Activated CD8-positive, alpha-beta memory T cell treated with anti-CD3 and anti-CD28 coated beads, Interleukin-2, amount 50 U/mL, for 4 hours (primary cell): ENCODE results near the gene FBXL17.

Experiments used
- DNase-seq: peaks from one replicate; pipeline ENCODE4 v3.0.0-alpha.2; 2020

The FBXL17 gene

DNA sequence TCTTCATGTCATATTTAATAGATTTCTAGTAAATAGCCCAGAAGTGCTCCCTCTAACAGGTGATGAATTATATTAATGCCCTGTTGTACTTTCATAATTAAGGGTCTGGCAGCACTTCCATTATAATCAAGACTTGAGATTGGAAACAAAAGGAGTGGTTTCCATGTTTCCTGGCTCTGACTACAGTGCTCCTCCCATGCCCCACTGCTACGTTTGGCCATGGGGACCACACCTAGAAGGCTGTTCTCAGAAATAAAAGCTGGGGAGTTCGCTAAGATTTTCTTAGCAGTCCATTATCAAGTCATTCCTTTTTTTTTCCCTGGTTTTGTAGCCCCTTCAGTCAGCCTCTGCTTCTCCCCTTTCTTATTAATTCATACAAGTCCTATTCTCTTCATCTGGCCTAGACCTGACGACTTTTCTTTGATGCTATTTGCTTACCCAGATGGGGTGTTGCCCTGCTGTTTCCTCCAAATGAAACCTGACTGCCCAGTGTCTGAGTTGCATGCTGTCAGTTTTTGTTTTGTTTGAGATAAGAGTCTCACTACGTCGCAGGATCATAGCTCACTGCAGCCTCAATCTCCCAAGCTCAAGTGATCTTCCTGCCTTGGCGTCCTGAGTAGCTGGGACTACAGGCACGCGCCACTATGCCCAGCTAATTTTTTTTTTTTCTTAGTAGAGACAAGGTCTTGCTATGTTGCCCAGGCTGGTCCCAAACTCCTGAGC is 399.0 kb downstream of the FBXL17 start:
- DNase-seq, result no peak

DNA sequence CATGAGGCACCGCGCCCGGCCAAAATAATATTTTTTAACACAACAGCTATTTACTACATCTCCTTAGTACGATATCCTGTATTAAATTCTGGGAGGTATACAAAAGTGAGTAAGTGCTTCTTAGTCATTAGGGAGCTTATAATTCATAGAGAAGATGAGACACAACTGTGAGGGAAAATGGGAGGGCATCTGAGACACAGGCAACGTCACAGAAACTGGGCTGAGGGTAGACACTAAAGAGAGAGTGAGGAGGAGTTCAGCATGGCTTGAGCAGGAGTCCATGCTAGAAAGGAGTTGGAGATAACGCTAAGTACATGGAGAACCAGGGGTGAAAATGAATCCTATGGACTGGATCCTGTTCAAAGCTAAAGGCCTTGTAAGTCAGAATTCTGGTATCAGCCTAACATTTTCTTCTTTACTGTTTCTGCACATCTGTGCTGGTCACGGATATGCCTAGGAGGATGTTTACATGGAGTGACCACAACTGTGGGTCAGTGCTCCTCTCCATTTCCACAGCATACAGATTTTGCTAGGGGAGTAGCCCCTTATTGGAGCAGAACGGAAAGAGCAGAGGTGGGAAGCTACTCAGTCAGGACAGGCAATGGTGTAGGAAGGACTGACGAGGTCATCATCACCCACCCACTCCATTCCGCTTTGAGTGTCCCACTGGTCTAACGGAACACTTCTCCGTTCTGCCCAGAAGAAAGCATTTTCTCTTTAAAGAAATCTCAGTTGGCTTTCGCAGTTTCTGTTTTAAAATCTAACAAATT is 400.8 kb downstream of the FBXL17 start:
- DNase-seq, result no peak

DNA sequence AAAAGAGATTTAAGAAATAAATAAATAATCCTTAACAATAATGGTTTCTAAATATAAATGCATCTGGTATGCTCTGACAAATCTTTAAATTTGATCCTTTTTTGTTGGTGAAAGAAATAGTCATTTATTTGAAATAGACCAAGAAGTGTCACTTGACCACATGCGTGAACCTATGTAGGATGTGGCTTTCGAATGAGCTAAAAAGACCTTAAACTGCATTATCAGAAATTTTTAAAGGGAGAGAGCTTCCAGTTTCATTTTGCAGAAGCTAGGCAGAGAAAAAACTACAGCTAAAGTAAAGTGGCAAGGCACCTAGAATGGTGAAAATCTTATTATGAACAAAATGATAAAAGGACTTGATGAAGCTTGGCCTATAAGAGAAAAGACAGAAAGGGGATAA is 402.0 kb downstream of the FBXL17 start:
- no peak for DNase-seq

DNA sequence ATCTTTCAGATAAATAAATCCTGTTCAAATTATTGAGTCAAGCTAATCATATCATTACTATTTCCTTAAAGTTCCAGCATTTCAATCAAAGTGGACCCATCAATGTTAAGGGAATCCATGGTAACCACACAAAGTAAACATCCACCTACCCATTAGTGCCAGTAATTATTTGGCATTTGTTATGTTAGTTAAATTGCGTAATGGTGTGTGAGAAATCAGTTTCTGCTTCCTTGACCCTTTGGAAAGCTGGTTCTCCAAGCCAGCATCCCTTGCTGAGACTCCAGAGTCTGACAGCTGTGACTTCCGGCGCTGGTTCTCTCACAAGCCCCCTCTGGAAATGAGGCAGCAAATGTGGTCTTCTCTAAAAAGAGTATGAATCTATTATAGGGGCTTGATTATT is 402.6 kb downstream of the FBXL17 start:
- DNase-seq, result no peak

DNA sequence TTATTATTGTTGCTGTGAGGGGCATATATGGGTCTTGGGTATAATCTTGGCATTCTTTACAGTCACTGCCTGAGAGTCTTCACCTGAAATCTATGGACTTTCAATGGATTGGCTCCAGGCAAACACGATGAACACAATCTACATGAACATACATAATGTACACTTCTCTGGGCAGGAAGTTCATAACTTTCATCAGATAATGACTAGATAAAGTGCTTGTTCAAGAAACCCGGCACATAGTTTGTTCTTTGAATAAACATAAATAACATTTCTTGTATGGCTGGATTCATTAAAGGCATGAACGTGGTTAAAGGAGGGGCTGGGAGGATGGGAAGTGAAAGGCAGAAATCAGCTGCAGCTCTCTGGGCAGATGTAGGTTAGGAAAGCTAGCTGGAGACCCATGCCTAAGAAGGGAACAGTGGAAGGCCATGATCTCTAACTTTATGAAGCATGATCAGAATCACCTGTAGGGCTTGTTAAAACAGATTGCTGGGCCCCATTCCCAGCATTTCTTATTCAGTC is 404.3 kb downstream of the FBXL17 start:
- DNase-seq, result no peak

DNA sequence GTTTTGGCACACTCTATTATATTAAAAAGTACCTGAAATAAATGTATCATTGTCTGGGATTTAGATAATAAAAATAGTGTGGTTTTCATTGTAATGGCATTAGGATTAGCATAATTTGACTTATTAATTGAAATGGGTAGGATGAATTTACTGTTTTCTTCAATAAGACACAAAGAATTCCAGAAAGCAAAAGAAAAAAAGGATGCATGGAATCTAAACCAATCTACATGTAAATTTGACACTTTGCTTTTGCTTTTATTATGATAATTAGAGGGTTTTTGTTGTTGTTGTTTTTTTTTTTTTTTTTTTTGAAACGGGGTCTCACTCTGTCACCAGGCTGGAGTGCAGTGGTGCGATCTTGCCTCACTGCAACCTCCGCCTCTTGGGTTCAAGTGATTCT is 406.3 kb downstream of the FBXL17 start:
- DNase-seq, result no peak

DNA sequence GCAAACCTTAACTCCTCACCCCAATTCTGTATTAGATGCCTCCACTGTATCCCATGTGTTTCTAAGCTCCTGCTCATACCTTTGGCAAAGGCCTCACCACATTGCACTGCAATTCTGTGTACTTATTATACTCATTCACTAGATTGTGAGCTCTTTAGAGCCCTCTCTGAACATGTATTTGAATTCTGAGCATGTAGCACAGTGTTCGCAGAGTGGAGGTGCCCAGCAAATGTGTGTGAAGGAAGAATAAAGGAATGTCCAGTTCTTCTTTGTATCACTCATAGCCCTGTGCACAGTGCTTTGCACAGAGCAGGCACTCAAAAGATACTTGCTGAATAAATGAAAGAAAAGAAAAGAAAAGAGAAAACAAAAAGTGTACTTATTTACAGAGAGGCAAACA is 410.1 kb downstream of the FBXL17 start:
- DNase-seq, result no peak

DNA sequence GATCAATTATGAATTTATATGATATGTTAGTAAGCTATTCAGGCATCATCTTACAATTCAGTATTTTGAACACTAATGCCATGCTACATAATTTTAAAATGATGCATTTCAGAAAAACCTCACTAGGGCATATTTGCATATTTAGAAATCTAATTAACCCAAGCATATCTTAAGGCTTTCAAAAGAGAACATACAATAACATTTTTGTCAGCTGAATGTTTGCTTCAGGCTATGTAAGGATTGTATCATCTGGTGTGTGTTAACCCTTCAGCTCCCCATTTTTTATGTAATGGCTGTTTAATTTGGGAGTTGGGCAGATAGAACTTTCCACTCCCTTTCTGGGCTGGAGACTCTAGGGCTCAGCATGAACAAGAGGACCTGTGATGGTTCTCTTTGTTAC is 412.1 kb downstream of the FBXL17 start:
- DNase-seq, result no peak

DNA sequence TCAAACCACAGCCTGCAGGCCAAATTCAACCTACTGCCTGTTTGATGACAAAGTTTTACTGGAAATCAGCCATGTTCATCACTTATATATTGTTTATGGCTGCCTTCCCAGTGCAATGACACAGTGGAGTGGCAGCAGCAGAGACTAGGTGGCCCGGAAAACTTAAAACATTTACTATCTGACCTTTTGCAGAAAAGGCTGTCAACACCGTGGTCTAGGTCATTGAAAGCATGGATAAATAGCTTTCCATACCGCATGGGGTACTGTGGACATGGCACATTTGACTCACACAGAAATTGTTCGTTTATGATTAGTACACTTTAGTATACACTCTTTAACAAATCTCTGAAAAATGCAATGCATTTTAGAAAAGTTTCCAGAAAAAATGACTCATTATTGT is 412.9 kb downstream of the FBXL17 start:
- no peak for DNase-seq

DNA sequence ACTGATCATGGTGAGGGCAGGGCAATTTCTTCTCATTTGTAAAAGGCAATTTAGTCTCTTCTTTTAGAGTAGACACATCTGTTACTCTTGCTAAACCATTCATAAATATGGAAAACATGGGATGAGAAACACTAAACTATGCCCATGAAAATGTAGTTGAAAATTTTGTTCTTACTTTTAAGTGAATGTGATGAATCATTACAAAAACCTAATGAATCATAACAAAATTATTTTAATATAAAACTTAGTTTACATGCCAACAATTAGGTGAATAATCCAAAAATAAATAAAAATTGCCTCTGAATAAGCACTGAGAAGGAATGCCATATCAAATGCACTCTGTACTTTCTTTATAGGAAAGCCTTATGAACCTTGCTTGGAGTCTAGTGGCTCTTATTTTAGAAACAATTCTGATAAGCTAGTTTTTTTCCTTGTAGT is 413.5 kb downstream of the FBXL17 start:
- DNase-seq, result no peak

DNA sequence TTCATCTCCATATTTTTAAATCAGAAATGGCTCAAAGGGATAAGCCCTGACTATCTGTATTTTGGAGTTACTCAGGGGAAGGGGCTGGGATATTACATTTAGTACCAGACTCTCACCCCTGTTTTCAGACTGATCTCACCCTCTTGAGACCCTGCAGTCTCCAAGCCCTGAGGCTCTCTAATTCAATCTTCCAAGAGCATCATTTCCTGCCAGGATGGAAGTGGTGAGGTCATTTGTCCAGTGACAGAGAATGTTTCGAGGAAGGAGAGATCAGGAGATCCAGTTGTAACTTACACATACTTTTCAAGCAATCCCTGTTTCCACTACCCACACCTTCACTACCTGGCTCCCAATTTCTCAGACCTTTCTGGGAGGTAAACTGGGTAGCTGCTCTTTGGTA is 415.7 kb downstream of the FBXL17 start:
- no peak for DNase-seq

DNA sequence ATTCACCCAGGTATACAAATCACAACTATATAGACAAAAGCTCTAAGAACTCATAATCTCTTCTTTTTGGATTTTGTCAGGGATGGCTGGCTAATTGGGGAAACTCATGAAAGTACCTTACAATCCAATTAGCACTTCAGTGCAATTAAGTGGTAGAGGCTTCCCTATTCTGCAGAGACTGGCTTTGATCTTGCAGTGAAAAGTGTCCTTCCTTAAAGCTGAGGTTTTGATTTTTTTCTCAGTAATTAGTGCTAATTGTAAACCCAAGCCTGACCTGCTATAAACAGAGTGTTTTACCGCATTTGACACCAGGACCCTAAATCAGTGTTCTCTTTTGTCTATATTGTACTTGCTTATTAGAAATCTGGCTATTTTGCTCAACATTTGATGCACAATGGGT is 417.2 kb downstream of the FBXL17 start:
- DNase-seq, result no peak

DNA sequence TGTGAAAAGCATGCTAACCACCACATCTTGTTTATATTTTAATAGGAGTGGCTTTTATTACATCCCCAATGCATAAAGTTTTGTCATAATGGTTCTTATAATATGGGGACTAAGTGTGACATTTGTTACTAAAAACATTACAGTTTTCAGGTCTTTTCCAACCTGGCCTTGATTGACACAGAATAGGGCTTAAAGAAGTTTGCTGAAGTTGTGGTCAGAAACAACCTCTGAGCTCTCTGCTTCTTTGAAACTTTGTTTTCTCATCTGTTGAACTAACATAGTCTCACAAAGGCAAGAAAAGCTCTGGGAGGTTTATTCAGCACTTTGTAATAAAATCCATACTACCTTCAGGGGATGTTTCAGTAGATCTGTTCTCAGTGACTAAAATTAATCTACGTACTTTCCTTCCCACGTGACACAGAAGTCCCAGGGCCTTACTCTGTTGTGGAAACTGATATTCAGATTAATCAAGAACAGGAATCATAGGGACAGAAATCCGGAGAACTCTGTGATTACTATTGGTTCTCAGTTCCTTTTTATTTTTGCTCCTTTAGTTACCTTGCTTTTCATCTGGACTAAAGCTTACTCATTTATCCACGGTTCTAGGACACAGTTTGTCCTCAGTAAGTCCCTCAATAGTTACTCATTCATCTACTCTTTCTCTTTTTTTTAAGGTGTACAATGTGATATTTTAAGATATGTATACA is 422.2 kb downstream of the FBXL17 start:
- DNase-seq, result no peak

DNA sequence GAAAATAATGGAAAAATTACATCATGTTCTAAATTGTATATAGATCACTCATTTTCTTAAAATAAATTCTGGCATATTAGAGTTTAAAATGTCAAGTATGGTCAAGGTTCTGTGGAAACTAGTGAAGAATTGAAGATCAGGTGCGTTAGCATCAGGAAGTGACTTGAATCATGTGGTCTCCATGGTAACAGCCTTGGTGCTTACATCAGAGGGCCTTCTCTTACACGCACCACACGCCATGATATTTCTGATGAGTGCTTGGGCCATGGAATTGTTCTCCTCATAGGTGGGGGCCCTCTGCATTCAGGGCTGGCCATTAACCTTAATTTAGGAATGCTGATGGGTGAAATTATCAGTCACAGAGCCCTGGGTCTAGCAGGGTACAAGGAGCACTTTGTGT is 423.0 kb downstream of the FBXL17 start:
- no peak for DNase-seq

DNA sequence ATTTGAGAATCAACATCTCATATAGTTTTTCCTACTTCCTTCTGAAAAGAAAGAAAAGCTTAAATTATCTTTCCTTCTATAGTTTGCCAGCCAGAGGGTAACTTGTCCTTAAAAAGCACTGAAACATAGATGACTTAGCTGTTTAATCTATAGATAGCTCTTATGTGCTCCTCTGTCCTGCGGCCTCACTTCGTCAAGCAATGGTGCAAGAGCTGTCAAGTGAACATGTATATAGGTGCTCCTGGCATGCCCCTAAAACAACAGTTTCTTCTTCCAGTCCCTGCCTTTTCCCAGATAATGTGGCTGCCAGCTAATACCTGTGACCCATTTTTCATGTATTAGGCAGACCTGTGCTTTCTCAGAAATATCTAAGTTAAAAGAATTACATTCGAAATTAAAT is 423.5 kb downstream of the FBXL17 start:
- DNase-seq, result no peak

DNA sequence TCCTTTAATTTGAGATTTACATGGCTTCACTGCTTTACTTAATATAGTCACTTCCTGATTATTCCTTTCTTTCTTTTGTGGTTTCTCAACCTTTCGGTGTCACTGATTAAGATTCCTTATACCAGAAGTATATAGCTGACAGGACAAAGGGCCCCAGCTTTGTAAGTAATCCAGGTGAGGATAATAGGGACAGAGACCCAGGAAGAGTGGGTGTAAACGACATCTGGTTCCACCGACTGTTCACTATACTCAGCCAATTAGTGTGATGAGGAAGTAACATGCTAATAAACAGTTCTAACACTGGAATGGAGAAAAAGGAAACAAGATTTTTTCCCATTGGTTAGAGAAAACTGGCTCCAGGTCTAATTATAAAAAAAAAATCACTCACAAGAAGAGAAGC is 424.8 kb downstream of the FBXL17 start:
- DNase-seq, result no peak

DNA sequence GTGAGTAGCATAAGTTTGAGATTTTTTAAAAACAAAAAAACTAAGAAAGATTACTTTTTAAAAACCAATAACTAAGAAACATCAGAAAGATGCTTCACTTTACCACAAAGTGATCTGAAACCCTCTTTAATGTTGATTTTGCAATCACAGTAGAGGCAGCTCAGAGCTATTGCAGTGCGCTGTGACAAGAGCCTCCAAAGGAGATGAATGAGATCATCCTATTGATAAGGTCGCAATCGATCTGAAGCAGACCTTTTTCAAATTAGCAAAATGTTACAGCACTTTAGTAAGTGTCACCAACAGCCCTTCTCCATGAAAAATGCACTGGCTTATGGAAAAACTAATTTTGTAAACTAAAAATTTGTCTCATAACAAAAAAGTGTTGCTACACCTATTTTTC is 426.6 kb downstream of the FBXL17 start:
- no peak for DNase-seq

DNA sequence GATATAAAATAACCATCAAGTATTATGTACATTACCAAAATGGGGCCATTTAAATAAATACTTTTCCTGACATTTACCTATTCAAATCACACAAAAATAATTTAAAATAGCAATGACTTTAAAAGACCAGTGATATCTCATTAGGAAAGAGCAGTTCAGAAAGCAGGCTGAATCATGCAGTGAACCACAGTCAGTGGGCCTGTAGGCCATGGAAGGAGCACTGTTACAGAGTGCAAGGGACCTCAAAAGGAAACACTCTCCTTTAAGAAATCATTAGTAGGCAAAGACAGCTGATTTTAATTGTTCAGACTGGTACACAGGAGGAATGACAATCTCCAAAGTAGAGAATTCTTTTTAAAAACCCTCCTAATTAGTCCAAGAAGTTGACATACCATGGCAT is 427.6 kb downstream of the FBXL17 start:
- no peak for DNase-seq

DNA sequence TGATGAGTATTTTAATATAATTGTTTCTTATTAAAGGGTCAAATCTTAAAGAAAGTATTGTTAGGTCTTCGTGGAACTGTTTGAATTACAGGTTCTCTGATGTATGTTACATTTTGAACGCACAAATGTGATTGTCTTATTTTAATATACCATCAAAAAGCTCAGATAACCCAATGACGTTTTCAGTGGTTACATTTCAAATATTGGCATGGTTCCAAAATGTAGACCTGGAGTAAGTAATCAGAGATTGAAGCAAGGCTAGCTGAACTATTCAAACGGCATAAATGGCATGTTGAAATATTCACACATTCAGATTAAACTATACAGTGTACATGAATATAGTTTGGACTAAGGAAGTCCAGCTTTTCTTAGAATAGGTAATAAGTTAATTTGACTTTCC is 429.4 kb downstream of the FBXL17 start:
- DNase-seq, result no peak

DNA sequence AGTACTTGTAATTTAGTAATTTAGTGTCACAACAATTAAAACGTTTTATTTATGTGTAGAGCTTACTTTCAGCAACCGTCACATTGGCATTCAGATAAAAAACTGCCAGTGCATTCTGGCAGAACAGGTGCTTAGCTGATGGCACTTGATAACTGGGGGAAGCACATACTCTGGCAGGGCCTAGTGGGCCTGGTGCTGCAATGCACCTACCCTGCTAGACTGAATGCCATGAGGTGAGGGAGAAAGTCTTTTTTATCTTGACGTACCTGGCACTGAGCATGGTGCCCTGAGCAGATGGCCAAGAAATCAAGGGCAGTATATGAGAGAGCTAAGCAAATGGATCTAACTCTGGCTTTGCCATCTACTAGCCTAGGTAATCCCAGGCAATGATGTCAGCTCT is 430.6 kb downstream of the FBXL17 start:
- no peak for DNase-seq

DNA sequence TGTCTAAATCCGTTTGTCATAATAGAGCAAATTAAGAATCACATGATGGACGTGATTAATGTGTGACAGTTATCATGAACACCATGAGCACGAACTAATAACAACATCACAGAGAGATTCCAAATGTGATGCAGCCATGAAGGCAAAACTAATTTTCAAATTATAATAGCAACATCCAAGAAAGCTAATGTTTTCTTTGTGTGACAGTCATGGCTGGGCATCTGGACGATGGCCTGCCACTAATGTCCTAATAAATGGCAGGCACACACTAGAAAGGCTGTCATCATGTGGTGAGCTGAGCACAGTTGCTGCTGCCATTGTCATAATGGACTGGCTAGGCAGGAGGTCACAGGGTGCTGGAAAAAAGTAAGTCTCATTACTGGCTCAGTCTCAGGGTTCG is 431.1 kb downstream of the FBXL17 start:
- no peak for DNase-seq

DNA sequence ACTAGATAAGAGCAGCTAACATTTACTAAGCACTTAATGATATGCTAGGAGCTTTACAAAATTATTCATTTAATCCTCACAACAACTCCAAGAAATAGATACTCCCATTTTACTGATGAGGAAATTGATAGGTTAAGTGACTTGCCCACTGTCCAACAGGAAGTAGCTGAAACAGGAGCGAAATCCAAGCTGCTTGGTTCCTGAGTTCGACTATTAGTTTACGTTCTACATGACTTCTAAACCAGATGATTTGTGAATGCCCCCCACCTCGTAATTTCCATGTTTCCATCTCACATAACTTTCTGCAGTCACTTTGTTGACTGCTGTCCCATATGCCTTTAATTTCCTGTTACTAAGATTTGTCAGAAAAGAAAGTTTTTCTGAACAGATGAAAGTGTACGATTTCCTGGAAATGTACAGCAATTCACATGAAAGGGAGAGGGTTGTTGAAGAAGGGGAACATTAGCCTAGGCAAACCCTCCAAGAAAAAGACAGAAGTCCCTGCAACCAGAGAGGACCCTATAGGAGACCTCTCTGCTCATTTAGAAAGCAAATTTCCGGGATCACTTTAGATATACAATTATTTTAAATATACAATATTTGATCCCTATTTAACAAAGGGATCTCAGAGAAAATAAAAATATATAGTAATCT is 432.1 kb downstream of the FBXL17 start:
- no peak for DNase-seq

DNA sequence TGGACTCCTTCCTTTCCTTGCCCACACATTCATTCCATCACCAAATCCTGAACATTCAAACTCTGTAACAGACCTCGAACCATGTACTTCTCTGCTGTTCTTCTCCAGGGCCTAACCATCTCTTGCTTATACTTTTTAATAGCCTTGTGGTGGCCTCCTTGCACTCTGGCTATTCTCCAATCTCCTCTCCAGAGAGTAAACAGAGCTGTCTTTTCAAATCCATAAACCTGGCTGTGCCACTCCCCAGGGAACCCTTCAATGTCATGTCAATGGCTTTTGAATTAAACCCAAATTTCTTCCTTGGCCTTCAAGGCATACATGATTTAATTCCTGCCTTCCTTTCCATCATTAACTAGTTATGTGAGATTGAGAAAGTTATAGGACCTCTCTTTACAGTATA is 433.5 kb downstream of the FBXL17 start:
- no peak for DNase-seq
